ENCODE measurements around the gene ARHGAP5. TPM values are rescaled to one million over a fixed set of nuclear protein-coding genes. Genes with fewer than 3 reads are reported as not detected.

ARHGAP5 gene
- total and polyA plus RNA-seq, 8 donors: 10.3 to 229 (median 100) TPM

DNA sequence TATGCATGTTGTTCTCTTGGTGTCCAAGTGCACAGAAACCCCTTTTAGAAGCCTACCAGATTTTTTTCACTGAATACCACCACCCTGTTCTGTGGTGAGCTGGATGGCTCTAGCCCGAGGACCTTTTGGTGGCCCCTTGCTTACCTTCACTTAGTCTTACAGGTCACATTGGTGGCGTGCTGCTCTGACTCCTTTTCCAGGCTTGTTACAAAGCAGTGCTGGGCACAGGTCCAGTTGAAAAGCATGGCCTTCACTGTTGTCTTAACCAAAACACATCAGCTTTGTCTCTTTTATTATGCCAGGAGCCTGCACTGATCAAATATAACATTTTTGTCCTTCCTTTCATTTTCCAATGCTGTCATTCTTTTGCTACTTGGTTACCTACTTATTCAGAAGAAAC, 43.6 kb upstream of the ARHGAP5 start:
- TF ChIP-seq POLR2A (IDR thresholded peaks at IDR 0.05): no peak
- H3K36me3 ChIP-seq: no peaks in the 10 kb centered on the region
- H3K27me3 ChIP-seq: no peaks in the 10 kb centered on the region
- no peak overlapping the region for H3K27ac ChIP-seq
- H3K4me1 ChIP-seq: no peaks in the 10 kb centered on the region
- H3K9me3 ChIP-seq: no peaks in the 10 kb centered on the region
- intact Hi-C loops (cut with DNase I; ENCODE audit: low total_unique reads): no loop called here
- no peak for DNase-seq
- H3K4me3 ChIP-seq: no peak overlapping the region
- 65 to 85% (median 81%) methylated on average over 2 of the region's 2 CpGs for WGBS, 5 donors

DNA sequence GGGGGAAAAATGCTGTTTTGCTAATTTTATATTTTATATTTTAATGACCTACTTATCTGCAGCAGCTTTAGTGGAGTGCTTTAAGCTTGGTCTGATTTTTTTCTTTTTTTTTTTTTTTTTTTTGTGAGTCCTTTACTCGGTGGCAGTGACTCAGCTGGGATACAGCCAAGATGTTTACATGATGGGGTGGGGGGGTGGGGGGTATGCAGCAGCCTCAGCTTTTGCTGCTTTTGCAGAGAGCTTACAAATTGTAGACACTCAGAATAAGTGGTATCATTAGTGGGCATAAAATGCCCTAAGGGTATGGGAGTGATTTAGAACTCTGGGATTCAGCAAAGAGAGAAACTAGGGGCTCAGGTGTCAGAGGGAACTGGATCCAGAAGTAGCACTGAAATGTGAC, 38.2 kb upstream of the ARHGAP5 start:
- H3K4me1 ChIP-seq: no peaks in the 10 kb centered on the region
- H3K36me3 ChIP-seq: no peaks in the 10 kb centered on the region
- no peak for DNase-seq
- no peak overlapping the region for H3K4me3 ChIP-seq
- H3K27me3 ChIP-seq: no peaks in the 10 kb centered on the region
- intact Hi-C loops (cut with DNase I; ENCODE audit: low total_unique reads): no loop called here
- no peaks in the 10 kb centered on the region for H3K9me3 ChIP-seq
- H3K27ac ChIP-seq: no peak overlapping the region
- 11 to 29% (median 17%) methylated on average over 1 of the region's 1 CpG for WGBS, 5 donors
- TF ChIP-seq, protein P1, sequence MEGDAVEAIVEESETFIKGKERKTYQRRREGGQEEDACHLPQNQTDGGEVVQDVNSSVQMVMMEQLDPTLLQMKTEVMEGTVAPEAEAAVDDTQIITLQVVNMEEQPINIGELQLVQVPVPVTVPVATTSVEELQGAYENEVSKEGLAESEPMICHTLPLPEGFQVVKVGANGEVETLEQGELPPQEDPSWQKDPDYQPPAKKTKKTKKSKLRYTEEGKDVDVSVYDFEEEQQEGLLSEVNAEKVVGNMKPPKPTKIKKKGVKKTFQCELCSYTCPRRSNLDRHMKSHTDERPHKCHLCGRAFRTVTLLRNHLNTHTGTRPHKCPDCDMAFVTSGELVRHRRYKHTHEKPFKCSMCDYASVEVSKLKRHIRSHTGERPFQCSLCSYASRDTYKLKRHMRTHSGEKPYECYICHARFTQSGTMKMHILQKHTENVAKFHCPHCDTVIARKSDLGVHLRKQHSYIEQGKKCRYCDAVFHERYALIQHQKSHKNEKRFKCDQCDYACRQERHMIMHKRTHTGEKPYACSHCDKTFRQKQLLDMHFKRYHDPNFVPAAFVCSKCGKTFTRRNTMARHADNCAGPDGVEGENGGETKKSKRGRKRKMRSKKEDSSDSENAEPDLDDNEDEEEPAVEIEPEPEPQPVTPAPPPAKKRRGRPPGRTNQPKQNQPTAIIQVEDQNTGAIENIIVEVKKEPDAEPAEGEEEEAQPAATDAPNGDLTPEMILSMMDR (IDR thresholded peaks at IDR 0.05): no peak
- TF ChIP-seq POLR2A (IDR thresholded peaks at IDR 0.05) (no peak), EP300 (IDR thresholded peaks at IDR 0.05) (no peak), POLR2AphosphoS5 (IDR thresholded peaks at IDR 0.05) (no peak)

DNA sequence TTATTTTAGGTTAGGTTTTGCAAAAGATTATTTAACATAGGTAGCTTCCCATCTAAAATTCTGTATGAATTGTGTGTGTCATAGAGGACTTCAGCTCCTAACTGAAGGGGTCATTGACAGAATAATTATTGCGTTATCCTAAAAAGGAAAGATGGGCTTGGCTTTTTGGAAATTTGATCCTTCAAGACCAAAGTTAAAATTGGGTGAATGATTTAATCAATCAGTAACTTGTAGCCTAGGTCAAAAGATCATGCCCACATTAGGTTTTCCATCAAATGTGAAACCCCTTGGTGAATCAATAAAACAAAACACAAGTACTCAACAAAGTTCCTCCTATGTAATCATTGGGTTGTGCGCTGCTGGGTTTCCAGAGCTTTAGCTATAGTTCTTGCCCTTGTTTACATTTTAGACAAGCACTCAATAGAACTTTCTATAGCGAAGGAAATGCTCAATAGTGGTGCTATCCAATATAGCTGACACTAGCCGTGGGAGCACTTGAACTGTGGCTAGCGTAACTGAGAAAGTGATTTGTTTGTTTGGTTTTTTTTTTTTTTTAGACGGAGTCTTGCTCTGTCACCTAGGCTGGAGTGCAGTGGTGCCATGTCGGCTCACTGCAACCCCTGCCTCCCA, 37.6 kb upstream of the ARHGAP5 start:
- intact Hi-C loops (cut with DNase I; ENCODE audit: low total_unique reads): no loop called here
- Histone ChIP-seq H3K27ac (no peak overlapping the region), H3K4me3 (no peak overlapping the region), H3K27me3 (no peaks in the 10 kb centered on the region), H3K36me3 (no peaks in the 10 kb centered on the region), H3K9me3 (no peaks in the 10 kb centered on the region), H3K4me1 (no peaks in the 10 kb centered on the region)
- 59 to 69% (median 65%) methylated on average over 7 of the region's 7 CpGs for WGBS, 5 donors
- TF ChIP-seq POLR2A (IDR thresholded peaks at IDR 0.05) (no peak), EP300 (IDR thresholded peaks at IDR 0.05) (no peak), POLR2AphosphoS5 (IDR thresholded peaks at IDR 0.05) (no peak)
- TF ChIP-seq, protein P1 (IDR thresholded peaks at IDR 0.05): no peak
- DNase-seq: no peak

DNA sequence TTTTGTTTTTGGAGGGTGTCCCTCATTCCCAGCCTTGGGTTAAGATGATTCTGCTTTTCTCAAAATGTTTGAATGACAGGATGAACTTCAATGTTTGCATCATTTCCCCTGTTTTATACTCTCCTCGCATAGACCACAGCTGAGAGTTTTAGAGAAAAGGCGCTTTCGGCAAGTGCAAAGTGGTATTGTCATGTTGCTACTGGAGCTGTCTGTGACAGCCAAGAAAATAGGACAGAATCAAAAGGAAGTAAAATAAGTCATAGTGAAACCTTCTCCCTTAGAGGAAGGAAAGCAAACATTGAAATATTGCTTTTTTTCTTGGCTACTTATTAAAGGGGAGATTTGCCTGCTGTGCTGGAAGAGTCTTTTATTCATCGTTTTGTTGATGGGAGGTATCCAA, 33.5 kb upstream of the ARHGAP5 start:
- TF ChIP-seq POLR2A (IDR thresholded peaks at IDR 0.05): no peak
- TF ChIP-seq POLR2AphosphoS5 (IDR thresholded peaks at IDR 0.05): no peak
- TF ChIP-seq, protein P1 (IDR thresholded peaks at IDR 0.05): no peak
- TF ChIP-seq EP300 (IDR thresholded peaks at IDR 0.05): no peak
- Histone ChIP-seq H3K27me3 (no peaks in the 10 kb centered on the region), H3K4me1 (no peaks in the 10 kb centered on the region), H3K4me3 (no peak overlapping the region), H3K36me3 (no peaks in the 10 kb centered on the region), H3K27ac (no peak overlapping the region), H3K9me3 (no peaks in the 10 kb centered on the region)
- WGBS, 5 donors: 52 to 61% (median 55%) methylated on average over 4 of the region's 4 CpGs
- intact Hi-C loops (cut with DNase I; ENCODE audit: low total_unique reads): no loop called here
- peak in 1 of 2 donors; percentile 11 for DNase-seq

DNA sequence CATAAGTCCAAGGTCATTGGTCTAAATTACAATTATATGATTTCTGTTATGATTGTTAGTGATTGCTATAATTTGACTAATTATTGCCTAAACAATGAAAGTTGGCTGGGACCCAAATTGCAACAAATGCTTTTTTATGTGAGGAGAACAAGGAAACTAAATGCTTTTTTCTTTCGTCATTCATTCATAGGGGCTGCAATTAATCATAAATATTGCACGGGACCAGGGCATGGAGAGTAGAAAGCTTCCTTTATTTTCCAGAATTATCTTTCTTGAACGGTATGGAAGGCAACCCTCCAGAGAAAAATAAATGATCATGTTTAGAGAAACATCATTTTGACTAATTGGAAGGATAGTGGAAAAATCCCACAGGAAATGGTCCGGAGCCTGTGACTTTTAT, 32.6 kb upstream of the ARHGAP5 start:
- Histone ChIP-seq H3K4me3 (no peak overlapping the region), H3K27ac (no peak overlapping the region), H3K4me1 (no peaks in the 10 kb centered on the region), H3K36me3 (no peaks in the 10 kb centered on the region), H3K9me3 (no peaks in the 10 kb centered on the region), H3K27me3 (no peaks in the 10 kb centered on the region)
- WGBS, 5 donors: 51 to 69% (median 57%) methylated on average over 4 of the region's 4 CpGs
- TF ChIP-seq POLR2AphosphoS5 (IDR thresholded peaks at IDR 0.05) (no peak), POLR2A (IDR thresholded peaks at IDR 0.05) (no peak), EP300 (IDR thresholded peaks at IDR 0.05) (no peak)
- TF ChIP-seq, protein P1 (IDR thresholded peaks at IDR 0.05): no peak
- intact Hi-C loops (cut with DNase I; ENCODE audit: low total_unique reads): no loop called here
- peak in 1 of 2 donors; percentile 8 for DNase-seq
